Esophagus muscularis mucosa (tissue), 4 donors: Measurements from ENCODE around the gene ITFG2. TPM values are rescaled to one million over a fixed set of nuclear protein-coding genes. Genes with fewer than 3 reads are reported as not detected.
A peak's percentile ranks its signal among the peaks of the same experiment; 100 is the strongest.

ENCODE experiments used
- DNase-seq: peaks from one replicate; pipeline ENCODE4 v3.0.0-alpha.2; 2017; ENCODE audit errors: extremely low spot score
- H3K27ac ChIP-seq, 4 donors: fragments of 200-600 bp; sonication (generic); replicated peaks in 1 of 4; 1 replicate in 3 of 4; 2 replicates in 1 of 4; pipeline ENCODE4 v1.5.1; 2016 to 2019; ENCODE audit warnings: mild to moderate bottlenecking in 1 of 4
- H3K27me3 ChIP-seq, 4 donors: fragments of 200-600 bp; sonication (generic); one replicate each; pipeline versions ENCODE4 v1.5.1 to v1.6.0; 2016 to 2019
- H3K36me3 ChIP-seq, 4 donors: fragments of 200-600 bp; sonication (generic); one replicate each; pipeline ENCODE4 v1.5.1; 2016 to 2019
- H3K4me1 ChIP-seq, 4 donors: fragments of 200-600 bp; sonication (generic); one replicate each; pipeline ENCODE4 v1.5.1; 2016 to 2019
- H3K4me3 ChIP-seq, 4 donors: fragments of 200-600 bp; sonication (generic); 1 replicate in 2 of 4; 2 replicates in 2 of 4; pipeline ENCODE4 v1.5.1; 2016 to 2019; ENCODE audit warnings: mild to moderate bottlenecking in 4 of 4, moderate library complexity in 1 of 4
- H3K9me3 ChIP-seq, 4 donors: fragments of 200-600 bp; sonication (generic); 1 replicate in 3 of 4; 2 replicates in 1 of 4; pipeline ENCODE4 v1.5.1; 2016 to 2019
- EP300 ChIP-seq: sonication (generic); formaldehyde crosslinking; IDR thresholded peaks from one replicate; pipeline ENCODE4 v1.6.1; 2017; ENCODE audit warnings: antibody characterized with exemption
- POLR2A ChIP-seq: fragments of 450-650 bp; IDR thresholded peaks from one replicate; pipeline ENCODE4 v1.6.1; 2017; ENCODE audit warnings: antibody characterized with exemption, moderate library complexity, mild to moderate bottlenecking, low read depth
- POLR2AphosphoS5 ChIP-seq, 2 donors: sonication (generic); formaldehyde crosslinking; IDR thresholded peaks; one replicate each; pipeline ENCODE4 v1.6.1; 2017; ENCODE audit warnings: antibody characterized with exemption in 2 of 2
- WGBS: methylation state at CpG from one replicate; pipeline ENCODE4 v1.1.5; 2018; 5-methylcytosine and 5-hydroxymethylcytosine counted together
- intact Hi-C: fragments of 100-400 bp; cut with DNase I; formaldehyde crosslinking; loops from one replicate; pipeline ENCODE4 v1.15.1; 2023
- total RNA-seq, 4 donors: library from RNA; depleted of rRNA; stranded (reverse); fragments of >200 nt; gene quantifications; one replicate each; pipeline versions ENCODE4 v1.1.0 to v1.2.1, GENCODE V29; 2016
- TF ChIP-seq, protein P1 (sequence below), 3 experiments: fragments of 200-600 bp in 2 of 3; fragments of 450-650 bp in 1 of 3; sonication (generic) in 2 of 3; IDR thresholded peaks; one replicate each; pipeline ENCODE4 v1.5.1; 2017 to 2019; ENCODE audit warnings: antibody characterized with exemption in 3 of 3, mild to moderate bottlenecking in 2 of 3, moderate library complexity in 1 of 3

The ITFG2 gene
- total RNA-seq, 4 donors from 2014 or later: 13.6 to 26.2 (median 21.8) TPM

DNA sequence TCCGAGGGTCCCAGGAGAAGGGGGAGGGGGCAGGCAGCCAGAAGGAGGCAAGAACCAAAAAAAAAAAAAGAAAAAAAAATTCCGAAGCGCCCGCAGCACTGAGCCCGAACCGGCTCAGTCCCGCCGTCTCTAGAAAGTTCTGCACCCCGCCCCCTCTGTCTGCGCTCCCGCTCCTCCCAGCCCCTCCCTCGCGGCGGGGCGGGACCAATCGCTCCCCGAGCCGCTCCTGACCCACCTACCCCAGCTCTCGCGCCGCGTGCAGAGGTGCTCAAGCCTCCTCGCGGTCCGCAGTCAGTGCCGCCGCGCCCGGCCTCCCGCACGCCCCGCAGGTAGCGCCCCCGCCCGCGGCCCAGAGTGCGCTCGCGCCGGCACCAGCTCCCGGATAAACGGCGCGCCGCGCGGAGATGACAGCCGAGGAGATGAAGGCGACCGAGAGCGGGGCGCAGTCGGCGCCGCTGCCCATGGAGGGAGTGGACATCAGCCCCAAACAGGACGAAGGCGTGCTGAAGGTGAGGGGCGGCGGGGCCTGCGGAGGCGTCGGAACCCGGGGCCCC lies 17.7 kb upstream of the ITFG2 start, which contains the start of gene FKBP4:
TSS of gene FKBP4 (plus strand) at position 235 of the 554 bp plus-strand sequence. CDS start at position 405, 170 bp downstream.
- intact Hi-C loops: no loop called here
- H3K36me3 ChIP-seq: peaks cover 21 to 30% (median 26%) of the 10 kb centered on the region in 4 donors
- TF ChIP-seq POLR2A (peak; percentile 57), EP300 (no peak), POLR2AphosphoS5 (IDR thresholded peaks at IDR 0.05) (peak; percentile 88 to 89)
- TF ChIP-seq, protein P1, sequence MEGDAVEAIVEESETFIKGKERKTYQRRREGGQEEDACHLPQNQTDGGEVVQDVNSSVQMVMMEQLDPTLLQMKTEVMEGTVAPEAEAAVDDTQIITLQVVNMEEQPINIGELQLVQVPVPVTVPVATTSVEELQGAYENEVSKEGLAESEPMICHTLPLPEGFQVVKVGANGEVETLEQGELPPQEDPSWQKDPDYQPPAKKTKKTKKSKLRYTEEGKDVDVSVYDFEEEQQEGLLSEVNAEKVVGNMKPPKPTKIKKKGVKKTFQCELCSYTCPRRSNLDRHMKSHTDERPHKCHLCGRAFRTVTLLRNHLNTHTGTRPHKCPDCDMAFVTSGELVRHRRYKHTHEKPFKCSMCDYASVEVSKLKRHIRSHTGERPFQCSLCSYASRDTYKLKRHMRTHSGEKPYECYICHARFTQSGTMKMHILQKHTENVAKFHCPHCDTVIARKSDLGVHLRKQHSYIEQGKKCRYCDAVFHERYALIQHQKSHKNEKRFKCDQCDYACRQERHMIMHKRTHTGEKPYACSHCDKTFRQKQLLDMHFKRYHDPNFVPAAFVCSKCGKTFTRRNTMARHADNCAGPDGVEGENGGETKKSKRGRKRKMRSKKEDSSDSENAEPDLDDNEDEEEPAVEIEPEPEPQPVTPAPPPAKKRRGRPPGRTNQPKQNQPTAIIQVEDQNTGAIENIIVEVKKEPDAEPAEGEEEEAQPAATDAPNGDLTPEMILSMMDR (IDR thresholded peaks at IDR 0.05): peak in 1 of 3 experiments; percentile 5
- no peaks in the 10 kb centered on the region for H3K9me3 ChIP-seq
- no peaks in the 10 kb centered on the region for H3K27me3 ChIP-seq
- peaks cover 21 to 36% (median 32%) of the 10 kb centered on the region in 4 donors for H3K4me1 ChIP-seq
- peak within 1 kb of the TSS; percentile 86 to 96 (median 92) for H3K4me3 ChIP-seq
- peak; percentile 97 for DNase-seq
- peak within 1 kb of the TSS; percentile 85 to 90 (median 88) for H3K27ac ChIP-seq
- WGBS: 0% methylated on average over 14 of the region's 63 CpGs

DNA sequence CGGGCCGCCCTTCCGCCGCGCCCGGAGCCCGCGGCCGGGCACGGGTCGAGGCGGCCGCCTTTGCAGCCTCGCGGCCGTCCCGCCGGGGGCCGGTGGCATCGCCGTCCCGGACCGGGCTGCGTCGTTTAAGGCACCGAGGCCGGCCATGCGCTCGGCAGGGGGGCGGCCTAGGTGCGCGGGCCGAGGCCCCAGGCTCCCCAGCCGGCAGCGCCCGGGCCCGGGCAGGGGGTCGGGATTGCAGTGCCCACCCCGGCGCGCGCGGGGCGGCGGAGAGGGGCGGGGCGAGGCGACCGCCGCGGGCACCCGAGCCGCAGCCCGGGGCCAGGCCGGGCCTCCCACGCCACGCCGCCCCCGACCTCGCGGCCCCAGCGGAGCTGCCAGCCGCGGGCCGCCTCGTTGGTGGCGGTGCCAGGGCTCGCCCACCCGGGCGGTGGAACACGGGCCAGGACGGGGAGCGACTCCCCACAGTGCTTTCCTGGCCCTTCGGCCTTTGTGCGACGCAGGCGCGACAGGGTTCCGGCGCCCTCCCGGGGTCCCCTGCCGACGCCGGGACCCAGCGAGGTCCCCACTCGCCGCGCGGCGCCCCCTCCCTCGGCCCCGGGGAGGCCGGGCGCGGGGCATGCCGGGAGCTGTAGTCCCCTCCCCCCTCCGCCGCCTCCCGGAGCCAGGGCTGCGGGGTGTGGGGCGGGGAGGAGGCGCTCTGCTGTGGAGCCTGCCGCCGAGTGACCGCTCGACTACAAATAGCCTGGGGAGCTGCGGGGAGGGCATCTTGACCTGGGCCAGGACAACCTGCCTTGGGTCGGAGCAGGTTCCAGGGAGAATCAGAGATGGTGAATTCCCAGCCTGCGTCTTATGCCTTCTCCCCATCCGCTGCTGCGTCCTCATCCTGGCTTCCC lies 16.9 kb upstream of the ITFG2 start:
- TF ChIP-seq, protein P1 (IDR thresholded peaks at IDR 0.05): peak in 1 of 3 experiments; percentile 10
- TF ChIP-seq POLR2AphosphoS5 (IDR thresholded peaks at IDR 0.05): peak; percentile 55 to 87
- TF ChIP-seq POLR2A: no peak
- intact Hi-C loops: no loop called here

DNA sequence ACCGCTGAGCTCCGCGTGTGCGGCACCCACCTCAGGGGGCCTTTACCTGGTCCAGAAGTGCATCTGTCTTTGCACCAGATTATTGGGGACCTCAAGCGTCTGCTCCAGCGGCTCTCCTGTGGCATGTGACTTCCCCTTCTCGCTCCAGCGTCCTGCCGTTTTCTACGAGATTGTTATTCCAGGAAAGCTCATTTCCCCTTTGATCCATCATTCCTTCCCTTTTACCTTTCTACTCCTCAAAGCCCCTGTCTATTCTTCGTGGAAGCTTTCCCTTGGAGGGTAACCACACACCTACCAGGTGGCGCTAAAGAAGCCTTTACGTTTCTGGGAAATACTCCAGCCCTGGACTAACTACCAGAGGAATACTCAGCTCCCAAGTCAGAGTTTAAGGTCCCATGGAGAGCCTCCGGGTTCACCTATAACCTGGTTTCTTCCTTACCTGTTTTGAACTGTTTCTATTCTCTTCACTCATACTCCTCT lies 16.2 kb upstream of the ITFG2 start:
- peaks cover 25 to 44% (median 40%) of the 10 kb centered on the region in 4 donors for H3K4me1 ChIP-seq
- 7% methylated on average over 14 of the region's 14 CpGs for WGBS
- H3K27ac ChIP-seq: peak overlapping the region; percentile 85 to 90 (median 88)
- H3K9me3 ChIP-seq: no peaks in the 10 kb centered on the region
- peaks cover 34 to 44% (median 41%) of the 10 kb centered on the region in 4 donors for H3K36me3 ChIP-seq
- no peak for DNase-seq
- no peak for TF ChIP-seq POLR2AphosphoS5 (IDR thresholded peaks at IDR 0.05)
- peak overlapping the region; percentile 86 to 96 (median 92) for H3K4me3 ChIP-seq
- intact Hi-C loops: no loop called here
- H3K27me3 ChIP-seq: no peaks in the 10 kb centered on the region

More for the DNA sequence above, 16.9 kb upstream of the ITFG2 start:
- H3K9me3 ChIP-seq: no peaks in the 10 kb centered on the region
- peak overlapping the region; percentile 86 to 96 (median 92) for H3K4me3 ChIP-seq
- peak overlapping the region; percentile 85 to 90 (median 88) for H3K27ac ChIP-seq
- 0% methylated on average over 10 of the region's 111 CpGs for WGBS
- H3K4me1 ChIP-seq: peaks cover 21 to 38% (median 34%) of the 10 kb centered on the region in 4 donors
- peaks cover 28 to 37% (median 34%) of the 10 kb centered on the region in 4 donors for H3K36me3 ChIP-seq
- no peak for DNase-seq
- H3K27me3 ChIP-seq: no peaks in the 10 kb centered on the region

DNA sequence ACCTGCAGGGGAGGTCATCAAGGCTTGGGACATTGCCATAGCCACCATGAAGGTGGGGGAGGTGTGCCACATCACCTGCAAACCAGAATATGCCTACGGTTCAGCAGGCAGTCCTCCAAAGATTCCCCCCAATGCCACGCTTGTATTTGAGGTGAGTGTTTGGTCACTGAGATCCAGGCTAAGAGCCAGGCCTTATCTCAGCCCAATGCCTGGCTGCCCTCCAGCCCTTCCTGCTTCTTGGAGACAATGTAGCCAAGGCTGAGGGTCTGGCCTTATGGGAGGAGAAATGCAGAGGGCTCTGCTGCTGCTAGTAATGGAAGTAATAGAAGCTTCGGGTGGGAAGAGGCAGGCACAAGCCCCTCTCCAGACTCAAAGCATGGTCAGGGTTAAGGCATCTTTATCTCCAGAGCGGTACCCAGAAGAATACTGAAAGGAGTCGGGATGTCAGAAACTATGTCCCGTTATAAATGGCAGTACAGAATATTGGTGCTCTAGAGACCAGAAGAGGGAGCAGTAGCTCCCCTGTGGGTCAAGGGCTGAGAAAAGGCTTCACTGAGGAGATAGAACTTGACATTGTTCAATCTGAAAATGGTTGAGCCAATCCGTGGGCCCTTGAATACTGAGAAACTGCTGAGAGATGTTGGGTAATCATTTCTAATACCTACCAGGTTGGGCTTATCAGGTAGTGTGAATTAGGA lies 14.6 kb upstream of the ITFG2 start:
- H3K4me1 ChIP-seq: peaks cover 25 to 47% (median 41%) of the 10 kb centered on the region in 4 donors
- no peak for DNase-seq
- TF ChIP-seq POLR2A: no peak
- no peak for TF ChIP-seq EP300
- TF ChIP-seq, protein P1 (IDR thresholded peaks at IDR 0.05): no peak
- no peak for TF ChIP-seq POLR2AphosphoS5 (IDR thresholded peaks at IDR 0.05)
- H3K27ac ChIP-seq: no peak overlapping the region
- no peak overlapping the region for H3K4me3 ChIP-seq
- no peaks in the 10 kb centered on the region for H3K9me3 ChIP-seq
- intact Hi-C loops: no loop called here
- 72% methylated on average over 7 of the region's 7 CpGs for WGBS
- H3K27me3 ChIP-seq: no peaks in the 10 kb centered on the region
- peaks cover 50 to 60% (median 56%) of the 10 kb centered on the region in 4 donors for H3K36me3 ChIP-seq
